Ovary (tissue), 9 donors: ENCODE measurements around the gene DGKI. TPM values are rescaled to one million over a fixed set of nuclear protein-coding genes. Genes with fewer than 3 reads are reported as not detected.

ENCODE experiments used
- DNase-seq, 5 donors: peaks; one replicate each; pipeline ENCODE4 v3.0.0-alpha.2; 2019 to 2020
- H3K27ac ChIP-seq, 2 donors: fragments of 200-600 bp; one replicate each; pipeline versions ENCODE4 v1.5.1 to v1.8.0; 2019 to 2022
- H3K27me3 ChIP-seq: fragments of 200-600 bp; one replicate; pipeline ENCODE4 v1.8.0; 2022
- H3K36me3 ChIP-seq: fragments of 200-600 bp; sonication (generic); one replicate; pipeline ENCODE4 v1.5.1; 2019
- H3K4me1 ChIP-seq: one replicate; pipeline ENCODE4 v1.8.1; 2013; ENCODE audit warnings: mild to moderate bottlenecking, moderate library complexity; ENCODE audit not compliant: insufficient read depth
- H3K4me3 ChIP-seq: fragments of 200-600 bp; sonication (generic); one replicate; pipeline ENCODE4 v1.5.1; 2017
- H3K9me3 ChIP-seq, 2 donors: fragments of 200-600 bp in 1 of 2; sonication (generic) in 1 of 2; one replicate each; pipeline versions ENCODE4 v1.5.1 to v1.8.1; 2013 to 2019; ENCODE audit warnings: mild to moderate bottlenecking in 1 of 2, moderate library complexity in 1 of 2
- CTCF ChIP-seq, 3 donors: fragments of 450-650 bp in 2 of 3; fragments of 200-600 bp in 1 of 3; IDR thresholded peaks; one replicate each; pipeline versions ENCODE4 v1.5.1 to v1.8.0; 2016 to 2022; ENCODE audit warnings: antibody characterized with exemption in 3 of 3, mild to moderate bottlenecking in 1 of 3
- EP300 ChIP-seq: sonication (generic); formaldehyde crosslinking; IDR thresholded peaks from one replicate; pipeline ENCODE4 v1.6.1; 2017; ENCODE audit warnings: antibody characterized with exemption
- POLR2A ChIP-seq: fragments of 450-650 bp; IDR thresholded peaks from one replicate; pipeline ENCODE4 v1.6.1; 2017; ENCODE audit warnings: antibody characterized with exemption, mild to moderate bottlenecking, moderate library complexity
- WGBS, 3 donors: extraction: QIAGEN DNeasy Blood & Tissue Kit in 1 of 3; methylation state at CpG; one replicate each; pipeline versions ENCODE4 v1.1.5 to v1.1.7; 2013 to 2017; 5-methylcytosine and 5-hydroxymethylcytosine counted together
- intact Hi-C, 4 donors: fragments of 100-400 bp; cut with DNase I; formaldehyde crosslinking; loops; one replicate each; pipeline versions ENCODE4 v1.11.0 to v1.15.1; 2022 to 2023
- polyA plus RNA-seq, 2 donors: library from polyadenylated mRNA; stranded (reverse); fragments of 200-250 nt in 1 of 2; fragments of 350-450 nt in 1 of 2; fragmentation: Illumina TruSeq in 1 of 2; extraction: RNeasy Lipid Tissue Mini Kit (QIAGEN cat#74804) in 1 of 2; gene quantifications; one replicate each; pipeline ENCODE4 v1.2.3, GENCODE V29; 2013 to 2014
- total RNA-seq, 7 donors: library from RNA; depleted of rRNA in 2 of 7; stranded (reverse); fragments of >200 nt in 2 of 7; fragmentation: NEBNext Ultra II Directional in 3 of 7; extraction: Animal tissue kit (Norgen Biotek cat#: 25700) in 3 of 7; gene quantifications; one replicate each; pipeline versions ENCODE4 v1.1.0 to v1.2.4, GENCODE V29; 2016 to 2023
- donor health status: DM: no; HTN: no; CAD: no; lungs with moderate emphysema.
- donor health status: DM: no; HTN: no; CAD: no.
- donor health status: Bipolar disorder and iron deficiency.
- donor health status: DM: yes; HTN: yes; CAD: no.
- donor health status: DM: no; HTN: no; CAD: no.
- donor health status: DM: yes; HTN: yes; CAD: no.

DGKI gene
- total and polyA plus RNA-seq, 9 donors = 0.10 to 1.3 (median 0.29) TPM

DNA sequence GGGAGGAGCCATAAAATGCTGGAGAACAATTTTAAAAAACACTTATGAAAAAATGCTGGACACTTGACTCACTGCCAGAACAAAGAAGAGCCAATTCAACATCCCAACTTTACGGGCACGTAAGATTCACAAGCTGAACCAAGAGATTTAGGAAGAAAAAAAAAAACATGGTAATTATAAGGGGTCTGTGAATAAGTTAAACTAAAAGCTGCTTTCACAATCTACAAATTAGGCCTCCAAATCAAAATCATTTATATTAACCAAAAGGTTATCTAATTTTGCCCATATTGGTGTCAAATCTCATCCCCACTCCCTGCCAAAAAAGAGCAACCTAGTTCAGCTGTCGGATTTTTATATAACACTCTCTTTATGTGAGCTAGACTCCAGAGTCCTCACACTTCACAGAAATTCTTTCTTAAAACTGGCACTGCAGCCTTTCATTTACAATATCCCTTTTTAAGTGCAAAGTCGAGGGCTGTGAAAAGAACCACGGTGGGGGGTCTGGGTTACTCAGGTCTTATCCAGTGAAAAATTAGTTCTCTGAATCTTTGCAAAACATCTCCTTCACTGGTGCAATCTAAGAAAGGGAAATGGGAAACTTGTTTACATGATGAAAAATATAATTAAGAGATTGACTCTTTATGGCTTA is 30.4 kb upstream of the DGKI start:
- WGBS, 3 donors = 55 to 67% (median 55%) methylated on average over 5 of the region's 5 CpGs
- no peaks in the 10 kb centered on the region for H3K27me3 ChIP-seq
- intact Hi-C loops = no loop called here
- H3K36me3 ChIP-seq = no peaks in the 10 kb centered on the region
- H3K4me1 ChIP-seq = peaks cover 10% of the 10 kb centered on the region
- no peaks in the 10 kb centered on the region for H3K9me3 ChIP-seq
- TF ChIP-seq EP300 = no peak
- TF ChIP-seq CTCF (IDR thresholded peaks at IDR 0.05) = no peak
- TF ChIP-seq POLR2A = no peak
- no peak for DNase-seq
- no peak overlapping the region for H3K27ac ChIP-seq
- H3K4me3 ChIP-seq = no peak overlapping the region

DNA sequence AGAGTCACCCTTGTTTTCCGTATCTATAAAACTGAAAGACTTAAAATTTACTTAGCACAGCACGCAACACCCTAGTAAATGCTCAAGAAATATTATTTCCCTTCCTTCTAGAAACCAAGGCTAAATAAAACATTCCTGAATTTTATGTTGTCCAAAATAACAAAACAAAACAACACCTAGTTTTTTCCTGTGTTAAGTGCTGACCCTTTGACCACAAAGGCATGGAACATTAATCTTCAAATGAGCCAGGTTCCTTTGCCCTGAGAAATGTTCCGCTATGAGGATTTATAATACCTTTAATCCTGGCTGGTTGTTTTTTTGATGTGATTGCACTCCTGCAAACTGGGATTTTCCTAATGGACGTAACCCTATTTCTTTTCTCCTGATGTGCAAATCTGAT is 29.0 kb upstream of the DGKI start:
- H3K4me1 ChIP-seq = peaks cover 12% of the 10 kb centered on the region
- no peaks in the 10 kb centered on the region for H3K36me3 ChIP-seq
- no peak overlapping the region for H3K4me3 ChIP-seq
- WGBS, 3 donors = 96 to 98% (median 98%) methylated on average over 4 of the region's 4 CpGs
- H3K27me3 ChIP-seq = no peaks in the 10 kb centered on the region
- no peaks in the 10 kb centered on the region for H3K9me3 ChIP-seq
- intact Hi-C loops = no loop called here
- TF ChIP-seq CTCF (IDR thresholded peaks at IDR 0.05) (no peak), POLR2A (no peak), EP300 (no peak)
- DNase-seq = no peak
- H3K27ac ChIP-seq = no peak overlapping the region

DNA sequence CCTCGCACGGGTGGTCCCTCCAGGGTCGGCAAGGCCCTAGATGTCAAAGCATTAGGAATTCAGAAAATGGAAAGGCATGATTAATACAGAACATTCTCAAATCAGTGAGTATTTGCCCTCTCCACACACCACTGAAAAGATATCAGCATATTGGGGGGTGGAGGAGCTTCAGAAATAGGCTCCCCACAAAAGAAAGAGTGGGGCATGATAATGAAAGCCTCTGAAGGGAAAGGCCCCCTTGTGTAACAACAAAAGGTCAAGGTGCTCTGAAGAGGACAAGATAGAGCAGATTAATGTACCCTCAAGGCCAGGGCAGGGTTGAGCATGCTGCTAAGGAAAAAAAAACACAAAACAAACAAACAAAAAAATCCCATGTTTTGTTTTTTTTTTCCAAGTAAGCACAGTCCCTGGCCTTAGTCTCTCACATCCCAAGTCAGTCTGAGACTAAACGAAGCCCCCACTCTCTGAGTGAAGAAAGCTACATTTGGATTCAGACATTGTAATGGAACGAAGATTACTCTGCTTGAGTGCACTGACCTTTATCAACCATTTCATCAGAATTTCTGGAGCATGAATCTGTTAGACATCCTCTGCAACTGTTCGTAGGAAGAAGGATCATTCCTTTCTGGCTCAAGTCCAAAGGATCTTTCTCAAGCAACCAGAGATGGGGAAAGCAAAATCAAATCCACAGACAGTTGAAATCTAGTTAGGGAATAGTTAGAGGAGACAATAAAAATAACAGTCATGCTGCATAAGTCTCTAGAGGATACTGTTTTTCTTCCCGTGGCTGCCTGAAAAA is 27.4 kb upstream of the DGKI start:
- TF ChIP-seq CTCF (IDR thresholded peaks at IDR 0.05) (no peak), EP300 (no peak), POLR2A (no peak)
- intact Hi-C loops = no loop called here
- WGBS, 3 donors = 46 to 54% (median 46%) methylated on average over 7 of the region's 7 CpGs
- Histone ChIP-seq H3K4me1 (peaks cover 12% of the 10 kb centered on the region), H3K9me3 (no peaks in the 10 kb centered on the region), H3K27ac (no peak overlapping the region), H3K27me3 (no peaks in the 10 kb centered on the region), H3K4me3 (no peak overlapping the region), H3K36me3 (no peaks in the 10 kb centered on the region)
- DNase-seq = no peak

- DNase-seq = no peak
- H3K9me3 ChIP-seq = no peaks in the 10 kb centered on the region
- H3K27me3 ChIP-seq = no peaks in the 10 kb centered on the region
- intact Hi-C loops = no loop called here
- H3K27ac ChIP-seq = no peak overlapping the region
- peaks cover 12% of the 10 kb centered on the region for H3K4me1 ChIP-seq
- WGBS, 3 donors = 91 to 93% (median 93%) methylated on average over 3 of the region's 3 CpGs
- H3K4me3 ChIP-seq = no peak overlapping the region
- TF ChIP-seq POLR2A (no peak), EP300 (no peak), CTCF (IDR thresholded peaks at IDR 0.05) (no peak)
- no peaks in the 10 kb centered on the region for H3K36me3 ChIP-seq
Observed at GRCh38 chr7:137873524-137873923, 26.8 kb upstream of the DGKI start.
